HG03097 (cell line): ENCODE measurements around the gene POLR1A.
A peak's percentile ranks its signal among the peaks of the same experiment; 100 is the strongest.
"Not testable (repeated sequence)": the region's sequence is repeated elsewhere in the genome, so short reads cannot be mapped to it uniquely, and the experiment has no call there.

Experiments
- ATAC-seq: cut with Tn5 transposase; IDR thresholded peaks from one replicate; pipeline ENCODE4 v1.9.1; 2021; ENCODE audit not compliant: unreplicated experiment, low FRiP score

POLR1A gene

GRCh38 chr2:86000131-86000937, 105.4 kb downstream of the POLR1A start:
- ATAC-seq: no peak

GRCh38 chr2:85999061-85999831, 106.4 kb downstream of the POLR1A start:
- ATAC-seq: peak; percentile 76

GRCh38 chr2:85998071-85998991, 107.4 kb downstream of the POLR1A start:
- ATAC-seq: no peak

GRCh38 chr2:85997017-85997970, 108.4 kb downstream of the POLR1A start:
- no peak for ATAC-seq

GRCh38 chr2:85996591-85996990, 109.1 kb downstream of the POLR1A start:
- no peak for ATAC-seq

DNA sequence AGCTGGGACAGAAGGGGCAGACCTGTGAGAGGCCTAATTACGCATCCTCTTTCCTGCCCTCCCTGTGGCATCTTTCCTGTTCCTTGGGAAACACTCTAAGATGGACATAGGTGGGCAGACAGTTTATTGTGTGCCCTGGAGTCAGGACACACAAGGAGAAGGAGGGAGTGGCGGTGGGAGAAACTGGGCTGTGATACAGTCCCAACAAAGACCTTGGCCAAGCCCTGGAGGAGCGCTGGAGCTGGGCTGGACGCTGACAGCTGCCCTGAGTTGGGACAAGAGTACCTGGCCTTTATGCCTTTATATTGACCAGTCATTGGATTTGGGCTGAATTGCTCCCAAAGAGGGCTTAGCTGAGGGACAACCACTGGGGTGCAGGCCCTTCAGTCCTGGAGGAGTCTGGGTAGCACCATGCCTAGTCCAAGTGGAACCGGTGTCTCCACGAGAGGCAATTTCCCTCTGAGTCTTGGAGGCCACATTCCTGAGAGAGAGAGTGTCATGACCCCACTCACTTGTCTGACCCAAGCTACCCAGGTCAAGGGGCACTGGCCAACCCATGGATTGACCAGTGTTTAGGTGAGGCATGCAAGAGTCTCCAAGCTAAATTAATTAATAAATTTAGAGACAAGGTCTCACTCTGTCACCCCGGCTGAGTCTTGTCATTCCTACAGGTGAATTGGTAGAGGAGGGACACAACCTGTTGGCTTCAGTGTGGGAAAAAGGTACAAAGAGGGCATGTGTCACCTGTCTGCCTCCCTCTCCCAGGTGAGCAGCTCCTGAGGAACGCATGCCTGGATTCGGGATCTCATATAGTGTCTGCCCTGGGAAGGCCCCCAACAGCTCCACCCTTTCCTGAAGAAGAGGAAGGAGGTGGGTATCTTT, 109.8 kb downstream of the POLR1A start:
- no peak for ATAC-seq

DNA sequence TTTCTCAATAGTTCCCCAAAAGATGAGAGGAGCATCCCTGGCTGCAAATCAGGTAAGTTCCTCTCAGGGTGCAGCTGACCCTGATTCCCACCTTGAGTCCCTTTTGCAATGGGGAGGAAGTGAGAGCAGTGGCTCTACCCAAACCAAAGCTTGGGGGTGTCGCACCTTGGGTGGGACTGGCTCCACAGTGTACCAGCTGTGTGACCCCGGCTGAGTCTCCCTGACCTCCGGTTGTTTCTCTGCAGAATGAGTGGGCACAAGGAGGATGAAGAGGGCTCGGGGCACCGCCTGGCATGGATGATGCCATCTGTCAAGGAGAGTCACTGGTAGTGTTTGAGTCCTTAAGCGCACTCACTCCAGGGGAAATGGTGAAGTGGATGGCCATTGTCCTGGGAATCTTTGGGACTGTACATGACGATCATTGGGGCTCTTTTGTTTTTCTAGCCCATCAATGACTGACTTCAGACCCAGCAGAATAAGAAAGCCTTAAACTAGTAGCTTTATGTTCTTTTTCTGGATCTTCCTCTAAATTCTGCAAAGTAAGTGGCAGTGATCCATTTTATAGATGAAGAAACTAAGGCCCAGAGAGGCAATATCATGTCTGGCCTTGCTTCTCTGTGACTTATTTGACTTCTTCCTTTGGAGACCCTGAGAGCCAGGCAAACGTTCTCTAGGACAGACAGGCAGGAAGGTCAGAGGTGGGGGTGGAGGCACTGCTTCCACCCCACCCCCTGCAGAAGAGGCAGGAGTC, 110.6 kb downstream of the POLR1A start:
- ATAC-seq: no peak

DNA sequence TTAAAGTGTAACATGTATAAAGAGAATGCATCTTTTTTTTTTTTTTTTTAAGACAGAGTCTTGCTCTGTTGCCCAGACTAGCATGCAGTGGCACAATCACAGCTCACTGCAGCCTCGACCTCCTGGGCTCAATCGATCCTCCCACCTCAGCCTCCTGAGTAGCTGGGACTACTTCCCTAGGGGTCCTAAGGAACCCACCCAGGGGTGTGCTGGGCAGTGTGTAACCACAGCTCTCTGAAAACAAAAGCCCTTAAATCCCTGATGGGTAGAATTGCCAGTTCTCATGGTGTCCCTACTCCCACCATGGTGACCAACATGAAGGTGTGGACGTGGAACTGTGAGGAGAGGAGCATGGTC, 111.3 kb downstream of the POLR1A start:
- peak; percentile 8 for ATAC-seq

DNA sequence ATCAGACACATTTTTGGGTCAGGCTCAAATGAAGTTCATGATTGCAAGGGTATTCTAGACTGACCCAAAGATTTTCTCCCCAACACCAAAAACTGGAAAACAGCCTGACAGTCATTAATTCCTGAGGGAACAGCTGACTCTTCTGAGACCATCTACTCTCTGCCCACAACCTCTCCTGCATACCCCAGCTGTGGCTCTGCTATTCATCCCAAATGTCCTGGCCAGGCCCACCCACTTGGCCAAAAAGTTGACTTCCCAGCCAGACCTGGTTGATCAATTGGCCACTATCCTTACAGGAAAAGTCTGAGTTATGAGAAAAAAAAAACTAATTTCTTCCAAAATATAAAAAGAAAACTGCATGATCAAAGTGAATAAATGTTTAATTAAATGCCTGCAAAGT, 113.1 kb downstream of the POLR1A start:
- no peak for ATAC-seq

GRCh38 chr2:85992053-85992452, 113.6 kb downstream of the POLR1A start:
- ATAC-seq: not testable (repeated sequence)

DNA sequence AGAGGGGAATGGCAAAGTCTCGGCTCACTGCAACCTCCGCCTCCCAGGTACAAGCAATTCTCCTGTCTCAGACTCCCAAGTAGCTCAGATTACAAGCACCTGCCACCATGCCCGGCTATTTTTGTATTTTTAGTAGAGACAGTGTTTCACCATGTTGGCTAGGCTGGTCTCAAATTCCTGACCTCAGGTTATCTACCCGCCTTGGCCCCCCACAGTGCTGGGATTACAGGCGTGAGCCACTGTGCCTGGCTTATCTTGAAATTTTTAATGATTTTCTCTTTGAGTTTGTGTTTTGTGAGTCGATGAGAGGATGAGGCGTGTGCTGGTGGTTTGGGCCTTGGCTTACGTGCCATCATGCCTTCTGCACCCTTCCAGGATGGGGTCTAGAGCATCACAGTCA, 115.6 kb downstream of the POLR1A start:
- no peak for ATAC-seq

DNA sequence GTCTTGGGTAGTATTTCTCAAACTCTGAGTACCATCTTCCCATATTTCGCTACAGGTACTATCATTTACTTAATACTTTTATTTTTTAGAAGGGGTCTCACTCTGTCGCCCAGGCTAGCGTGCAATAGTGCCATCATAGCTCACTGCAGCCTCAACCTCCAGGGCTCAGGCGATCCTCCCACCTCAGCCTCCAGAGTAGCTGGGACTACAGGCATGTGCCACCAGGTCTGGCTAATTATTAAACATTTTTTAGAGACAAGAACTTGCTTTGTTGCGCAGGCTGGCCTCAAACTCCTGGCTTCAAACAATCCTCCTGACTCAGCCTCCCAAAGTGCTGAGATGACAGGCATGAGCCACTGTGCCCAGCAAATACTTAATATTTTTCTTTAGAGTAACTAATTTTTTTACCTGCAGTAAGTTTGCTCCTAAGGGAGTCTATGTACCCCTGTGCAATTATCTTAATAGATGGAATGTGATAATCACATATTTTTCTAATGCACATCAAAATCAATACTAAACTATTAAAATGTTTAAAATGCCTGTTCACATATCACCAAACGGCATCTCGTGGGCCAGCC, 116.3 kb downstream of the POLR1A start:
- ATAC-seq: no peak

- no peak for ATAC-seq
Measured at GRCh38 chr2:85988914-85989270, 116.8 kb downstream of the POLR1A start.

- ATAC-seq: no peak
Measured at GRCh38 chr2:85988175-85988913, 117.3 kb downstream of the POLR1A start.

GRCh38 chr2:85987266-85988174, 118.2 kb downstream of the POLR1A start:
- ATAC-seq: no peak

DNA sequence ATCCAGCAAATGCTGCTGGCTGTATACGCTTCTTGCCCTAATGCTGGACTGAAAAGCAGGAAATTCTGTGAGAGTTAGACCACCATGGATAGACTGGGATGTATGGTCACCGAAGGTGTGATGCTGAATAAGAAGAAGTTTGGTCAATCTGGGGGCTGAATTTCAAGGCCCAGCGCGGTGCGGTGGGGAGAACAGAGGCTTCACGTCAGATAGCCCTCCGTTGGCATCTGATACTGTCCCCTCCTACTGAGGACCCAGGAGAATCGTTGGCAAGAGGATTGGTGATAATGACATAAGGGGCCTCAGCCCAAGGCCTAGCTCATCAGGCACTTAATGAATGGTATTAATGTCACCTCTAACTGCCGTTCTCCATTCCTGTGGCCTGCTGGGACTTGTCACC, 119.6 kb downstream of the POLR1A start:
- no peak for ATAC-seq
